Activated CD4-positive, alpha-beta T cell treated with anti-CD3 and anti-CD28 coated beads for 24 hours (primary cell): ENCODE results near the gene SLC10A1.
"Not testable (repeated sequence)": the region's sequence is repeated elsewhere in the genome, so short reads cannot be mapped to it uniquely, and the experiment has no call there.

Experiments used
- DNase-seq, 2 donors: peaks; one replicate each; pipeline ENCODE4 v3.0.0-alpha.2; 2020; ENCODE audit warnings: low read depth in 2 of 2

SLC10A1 gene

DNA sequence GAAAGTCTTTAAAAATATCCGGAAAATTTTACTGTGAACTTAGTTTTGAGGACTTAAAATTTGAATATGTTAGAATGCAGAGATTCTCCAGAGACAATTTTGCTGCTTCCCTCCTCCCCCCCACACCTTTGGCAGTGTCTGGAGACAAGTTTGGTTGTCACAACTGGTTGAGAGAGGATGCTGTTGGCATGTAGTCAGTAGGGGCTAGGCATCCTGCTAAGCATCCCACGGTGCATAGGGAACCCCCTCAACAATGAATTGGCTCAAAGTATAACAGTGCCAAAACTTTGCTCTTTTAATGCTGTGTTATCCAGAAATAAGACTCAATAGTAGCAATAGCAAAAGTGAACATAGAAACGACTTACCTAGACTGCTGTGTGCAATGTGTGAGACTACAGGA, 26.5 kb downstream of the SLC10A1 start:
- no peak for DNase-seq

GRCh38 chr14:69769623-69770022, 27.4 kb downstream of the SLC10A1 start:
- no peak for DNase-seq

GRCh38 chr14:69768873-69769272, 28.2 kb downstream of the SLC10A1 start:
- no peak for DNase-seq

DNA sequence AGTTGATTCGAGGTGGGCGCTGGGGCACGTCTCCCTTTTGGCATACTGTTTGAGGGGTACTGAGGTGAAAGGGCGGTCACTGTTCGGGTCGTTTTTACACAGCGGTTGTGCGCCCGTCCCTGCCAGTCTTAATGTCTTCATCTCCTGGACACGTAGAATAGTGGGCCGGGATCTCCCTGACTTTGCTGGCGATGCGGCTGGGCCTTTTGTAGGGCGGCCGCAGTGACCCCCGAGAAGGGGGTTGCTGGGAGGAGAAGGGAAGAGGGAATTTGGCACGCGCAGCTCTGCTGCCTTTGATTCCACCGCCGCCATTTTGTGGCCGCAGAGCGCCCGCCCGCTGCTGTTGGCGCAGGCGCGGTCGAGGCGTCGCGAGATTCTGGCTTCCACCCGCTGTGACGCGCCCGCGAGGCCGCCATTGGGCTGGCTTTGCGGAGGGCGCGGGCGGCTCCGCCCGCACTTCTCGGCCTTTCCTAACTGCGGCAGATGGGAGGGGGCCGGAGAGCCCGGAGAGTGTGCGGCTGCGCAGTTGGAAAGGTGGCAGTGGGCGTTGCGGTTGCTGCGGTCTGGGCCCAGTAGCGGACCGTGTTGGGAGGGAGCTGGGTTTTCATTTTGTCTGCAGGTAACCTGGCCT, 29.6 kb downstream of the SLC10A1 start:
- peak; percentile 89 to 91 for DNase-seq

- peak; percentile 86 to 87 for DNase-seq
Measured at GRCh38 chr14:69766984-69767368, 30.1 kb downstream of the SLC10A1 start, which contains the start of gene SRSF5. Gene SRSF5, plus strand, starts transcription at chr14:69767142. Its CDS starts 1,015 bp downstream, at chr14:69768157.

DNA sequence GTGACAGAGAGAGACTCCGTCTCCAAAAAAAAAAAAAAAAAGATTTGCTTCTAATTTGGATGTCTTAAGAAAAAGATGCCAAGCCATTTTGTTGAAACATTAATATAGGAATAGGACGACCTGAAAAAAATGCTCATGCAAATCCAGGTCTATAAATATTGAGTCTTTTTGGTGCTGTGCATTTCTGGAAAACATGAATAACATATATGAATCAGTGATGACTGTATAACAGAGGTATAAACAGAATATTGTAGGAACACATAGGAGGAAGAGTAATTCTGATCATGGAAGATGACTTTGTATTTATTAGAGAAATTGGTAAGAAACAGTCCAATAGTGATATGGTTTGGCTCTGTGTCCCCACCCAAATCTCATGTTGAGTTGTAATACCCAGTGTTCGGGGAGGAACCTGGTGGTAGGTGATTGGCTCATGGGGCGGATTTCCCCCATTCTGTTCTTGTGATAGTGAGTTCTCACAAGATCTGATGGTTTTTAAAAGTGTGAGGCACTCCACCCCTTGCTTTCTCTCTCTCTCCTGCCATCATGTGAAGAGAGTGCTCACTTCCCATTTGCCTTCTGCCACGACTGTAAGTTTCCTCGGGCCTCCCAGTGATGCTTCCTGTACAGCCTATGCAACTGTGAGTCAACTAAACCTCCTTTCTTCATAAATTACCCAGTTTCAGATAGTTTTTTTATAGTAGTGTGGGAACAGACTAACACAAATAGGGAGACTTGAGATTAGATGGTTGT, 33.1 kb downstream of the SLC10A1 start:
- DNase-seq: peak; percentile 13 to 20

DNA sequence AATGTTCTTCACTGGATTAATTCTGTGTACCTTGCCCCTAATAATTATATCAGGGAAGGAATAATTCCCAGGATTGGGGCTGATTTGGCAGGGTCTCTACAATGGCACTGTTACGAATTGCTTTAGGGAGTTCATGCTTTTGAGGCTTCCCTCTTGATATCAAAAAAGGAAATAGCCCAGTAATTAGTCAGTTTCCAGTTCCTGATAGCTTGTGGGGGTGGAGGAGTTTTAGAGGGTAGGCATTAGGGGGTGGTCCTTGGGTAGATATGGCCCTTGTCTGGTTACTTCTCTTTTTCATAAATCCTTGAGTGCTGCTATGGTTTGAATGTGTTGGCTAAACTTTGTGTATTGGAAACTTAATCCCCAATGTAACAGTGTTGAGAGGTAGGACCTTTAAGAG, 36.2 kb downstream of the SLC10A1 start:
- no peak for DNase-seq

DNA sequence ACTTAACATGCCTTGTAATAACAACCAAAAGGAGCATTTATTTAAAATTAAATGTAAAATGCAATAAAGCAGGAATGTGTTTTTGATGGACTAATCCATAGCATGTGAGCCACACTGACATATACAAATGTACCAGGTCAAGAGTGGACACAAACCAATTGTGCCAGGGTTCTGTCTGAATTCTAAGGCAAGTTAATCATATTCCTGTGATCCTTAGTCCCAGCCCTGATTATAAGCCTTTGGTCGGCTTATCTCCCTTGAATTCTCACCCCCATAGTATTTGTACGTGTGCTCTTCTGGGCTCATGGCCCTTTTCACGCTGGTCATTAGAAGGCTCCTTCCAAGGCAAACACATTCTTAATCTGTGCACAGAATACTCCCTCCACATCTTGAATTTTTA, 40.7 kb downstream of the SLC10A1 start:
- no peak for DNase-seq

- no peak for DNase-seq
Measured at GRCh38 chr14:69755784-69756183, 41.3 kb downstream of the SLC10A1 start.

GRCh38 chr14:69755296-69755695, 41.7 kb downstream of the SLC10A1 start:
- DNase-seq: no peak

GRCh38 chr14:69754487-69754886, 42.6 kb downstream of the SLC10A1 start:
- no peak for DNase-seq

DNA sequence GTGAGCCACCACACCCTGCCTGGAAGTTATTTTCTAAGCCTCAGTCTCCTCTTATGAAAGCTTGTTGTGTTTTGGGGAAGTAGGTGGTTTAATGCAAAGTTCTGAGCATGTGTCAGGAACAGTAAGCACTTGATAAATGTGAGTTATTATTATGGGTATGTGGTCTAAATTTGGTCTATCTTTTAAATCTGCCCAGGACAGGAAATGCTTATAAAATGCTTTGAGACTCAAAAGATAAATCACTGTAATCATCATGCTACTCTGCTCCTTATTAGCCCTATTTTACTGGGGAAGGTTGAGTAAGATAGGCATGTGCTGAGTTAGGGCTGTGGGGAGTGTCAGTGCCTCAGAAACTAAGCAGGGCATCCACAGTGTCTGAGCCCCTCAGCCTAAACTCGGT, 43.2 kb downstream of the SLC10A1 start:
- DNase-seq: no peak

DNA sequence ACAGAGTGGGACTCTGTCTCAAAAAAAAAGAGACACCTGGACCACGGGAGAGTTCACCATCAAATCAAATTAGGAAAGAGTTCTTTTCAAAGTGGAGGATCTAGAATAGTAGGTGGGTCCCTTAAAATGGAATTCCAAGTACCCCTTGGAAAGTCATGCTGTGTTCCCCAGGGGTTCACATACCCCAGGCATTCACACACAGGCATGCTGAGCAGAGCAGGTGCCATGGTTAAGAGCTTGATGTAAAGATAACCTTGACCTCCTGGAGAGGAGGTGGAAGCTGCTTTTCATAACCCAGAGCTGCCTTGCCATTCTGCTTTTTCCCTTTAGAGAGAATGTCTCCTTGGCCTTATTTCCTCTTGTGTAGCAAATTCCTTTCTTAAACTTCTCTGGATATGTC, 44.3 kb downstream of the SLC10A1 start:
- DNase-seq: no peak

DNA sequence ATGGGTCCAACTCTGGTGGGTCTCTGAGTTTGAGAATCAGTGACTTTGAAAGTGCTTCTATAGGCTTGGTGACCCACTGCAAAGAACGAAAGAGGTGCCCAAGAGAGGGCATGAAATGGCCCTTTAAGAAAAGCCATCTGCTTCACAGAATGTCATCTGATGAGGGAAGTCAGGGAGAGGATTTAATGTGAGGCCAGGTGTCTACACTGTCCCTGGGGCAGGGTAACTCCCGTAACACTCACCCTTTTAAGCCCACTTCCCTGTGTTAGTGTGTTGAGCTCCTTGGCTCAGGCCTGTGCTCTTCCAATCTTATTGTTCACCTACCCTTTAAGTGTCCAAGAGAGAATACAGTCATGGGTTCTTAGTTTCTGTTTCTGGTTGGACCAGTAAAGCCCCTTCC, 46.5 kb downstream of the SLC10A1 start:
- no peak for DNase-seq

- DNase-seq: no peak
Measured at GRCh38 chr14:69749956-69750355, 47.1 kb downstream of the SLC10A1 start.

GRCh38 chr14:69741055-69741454, 56.0 kb downstream of the SLC10A1 start:
- no peak for DNase-seq

DNA sequence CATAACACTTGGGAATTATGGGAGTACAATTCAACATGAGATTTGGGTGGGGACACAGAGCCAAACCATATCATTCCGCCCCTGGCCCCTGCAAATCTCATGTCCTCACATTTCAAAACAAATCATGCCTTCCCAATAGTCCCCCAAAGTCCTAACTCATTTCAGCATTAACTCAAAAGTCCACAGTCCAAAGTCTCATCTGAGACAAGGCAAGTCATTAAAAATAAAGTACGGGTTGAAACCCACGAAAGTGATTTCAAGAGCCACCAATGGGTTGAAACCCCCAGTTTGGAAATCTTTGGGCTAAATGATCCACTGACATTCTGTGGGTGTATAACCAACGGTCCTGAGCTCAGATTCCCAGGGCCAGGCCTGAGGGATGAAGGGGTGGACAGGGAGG, 60.6 kb downstream of the SLC10A1 start:
- not testable (repeated sequence) for DNase-seq

DNA sequence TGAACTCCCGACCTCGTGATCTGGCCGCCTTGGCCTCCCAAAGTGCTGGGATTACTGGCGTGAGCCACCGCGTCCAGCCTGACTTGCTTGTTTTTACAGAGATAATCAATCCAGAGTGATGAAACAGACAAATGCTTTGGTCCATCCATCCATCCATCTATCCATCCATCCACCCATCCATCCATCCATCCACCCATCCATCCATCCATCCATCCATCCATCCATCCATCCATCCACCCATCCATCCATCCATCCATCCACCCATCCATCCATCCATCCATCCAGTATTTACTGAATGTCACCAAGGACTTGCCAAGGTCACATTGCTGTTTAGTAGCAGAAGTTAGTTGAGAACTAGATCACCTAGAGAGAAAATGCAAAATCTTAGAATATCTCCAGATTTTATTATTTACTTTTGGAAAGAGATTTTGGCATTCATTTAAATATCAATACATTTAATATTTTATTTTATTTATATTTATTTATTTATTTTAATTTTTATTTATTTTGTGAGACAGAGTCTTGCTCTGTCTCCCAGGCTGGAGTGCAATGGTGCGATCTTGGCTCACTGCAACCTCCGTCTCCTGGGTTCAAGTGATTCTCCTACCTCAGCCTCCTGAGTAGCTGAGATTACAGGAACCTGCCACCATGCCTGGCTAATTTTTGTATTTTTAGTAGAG, 65.0 kb downstream of the SLC10A1 start:
- not testable (repeated sequence) for DNase-seq

DNA sequence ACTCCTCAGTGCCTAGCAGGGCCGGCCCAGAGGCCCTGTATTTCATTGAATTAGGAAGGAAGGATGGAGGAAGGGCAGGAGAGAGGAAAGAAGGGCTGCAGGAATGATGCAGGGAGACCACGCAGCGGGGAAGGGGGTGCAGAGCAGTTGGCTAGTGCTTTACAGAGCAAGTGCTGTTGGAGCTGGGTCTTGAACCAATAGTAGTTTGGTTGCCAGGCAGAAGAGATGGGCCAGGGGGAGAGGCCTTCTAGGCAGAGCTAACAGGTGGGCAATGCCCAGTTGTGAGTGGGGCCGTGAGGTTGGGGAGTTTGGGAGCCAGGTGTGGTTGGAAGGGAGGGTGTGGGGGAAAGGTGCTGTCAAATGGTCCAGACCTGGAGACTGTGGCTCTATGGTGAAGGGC, 69.2 kb downstream of the SLC10A1 start:
- no peak for DNase-seq

GRCh38 chr14:69726761-69727511, 70.1 kb downstream of the SLC10A1 start:
- DNase-seq: peak; percentile 79 to 82
